SHP77 (cell line): Measurements from ENCODE around the gene NEK1.

Source experiments
- DNase-seq, 2 experiments: peaks; one replicate each; lab custom pipeline; 2025; lab: John Stamatoyannopoulos, UW

Gene NEK1

DNA sequence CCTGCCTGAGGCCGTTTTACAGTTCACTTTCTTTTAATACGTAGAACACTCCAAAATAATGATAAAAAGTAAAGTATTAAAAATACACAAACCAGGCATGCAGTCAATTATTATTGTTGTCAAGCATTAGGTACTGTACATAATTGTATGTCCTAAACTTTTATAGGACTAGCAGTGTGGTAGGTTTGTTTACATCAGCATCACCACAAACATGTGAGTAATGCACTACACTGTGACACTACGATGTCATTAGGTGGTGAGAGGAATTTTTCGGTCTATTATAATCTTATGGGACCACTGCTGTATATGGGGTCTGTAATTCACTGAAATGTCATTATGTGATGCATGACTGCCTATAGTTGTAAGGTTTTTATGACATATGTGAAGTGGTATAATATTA lies 192.1 kb downstream of the NEK1 start:
- DNase-seq: no peak

DNA sequence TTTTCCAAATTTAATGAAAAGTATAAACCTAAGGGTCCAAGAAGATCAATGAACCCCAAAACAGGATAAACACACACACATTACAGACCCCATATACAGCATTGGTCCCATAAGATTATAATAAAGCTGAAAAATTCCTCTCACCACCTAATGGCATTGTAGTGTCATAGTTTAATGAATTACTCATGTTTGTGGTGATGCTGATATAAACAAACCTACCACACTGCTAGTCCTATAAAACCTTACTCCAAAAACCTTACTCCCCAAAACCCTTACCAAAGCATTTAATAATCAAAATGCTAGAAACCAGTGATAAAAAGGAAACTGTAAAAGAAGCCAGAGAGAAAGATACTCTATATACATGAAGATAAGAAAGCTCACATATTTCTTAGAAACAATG lies 193.5 kb downstream of the NEK1 start:
- no peak for DNase-seq

- no peak for DNase-seq
Observed at GRCh38 chr4:169417629-169418282, 194.6 kb downstream of the NEK1 start.

DNA sequence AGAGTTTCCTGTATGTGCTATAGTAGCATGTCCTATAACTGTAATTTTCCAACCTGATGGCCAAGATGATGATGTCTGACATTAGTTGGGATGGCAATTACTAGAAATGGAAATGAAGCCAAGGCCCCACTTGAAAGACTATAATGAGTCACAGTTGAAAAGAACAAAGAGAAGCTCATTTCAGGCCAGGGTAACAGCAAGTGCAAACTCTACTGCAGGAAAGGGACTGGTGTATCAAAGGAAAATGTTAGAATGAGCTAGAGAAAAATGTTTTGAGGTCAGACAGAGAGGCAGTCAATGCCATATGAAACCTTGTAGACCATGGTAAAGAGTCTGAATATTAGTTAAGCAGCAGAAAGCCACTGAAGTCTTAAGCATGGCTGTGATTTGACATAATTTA lies 195.4 kb downstream of the NEK1 start:
- DNase-seq: no peak

GRCh38 chr4:169416461-169416860 lies 195.9 kb downstream of the NEK1 start:
- DNase-seq: no peak

GRCh38 chr4:169414913-169415312 lies 197.5 kb downstream of the NEK1 start:
- no peak for DNase-seq

DNA sequence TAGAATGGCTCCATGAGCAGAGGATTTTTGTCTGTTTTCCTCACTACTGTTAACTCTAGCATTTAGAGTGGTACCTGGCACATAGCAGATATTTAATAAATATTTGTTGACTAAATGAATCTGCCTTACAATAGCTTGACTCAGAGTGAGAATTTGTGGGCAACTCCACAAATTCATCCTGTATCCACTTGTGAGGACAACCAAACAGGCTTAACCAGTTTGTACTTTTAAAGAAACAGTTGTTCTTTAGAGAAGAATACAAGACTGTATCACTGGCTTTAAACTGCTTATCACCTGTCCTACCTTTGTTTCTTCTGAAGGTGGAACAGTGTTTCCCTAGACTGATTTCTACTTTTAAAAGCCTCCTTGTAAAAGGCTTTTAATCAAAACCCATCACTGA lies 200.3 kb downstream of the NEK1 start:
- no peak for DNase-seq

DNA sequence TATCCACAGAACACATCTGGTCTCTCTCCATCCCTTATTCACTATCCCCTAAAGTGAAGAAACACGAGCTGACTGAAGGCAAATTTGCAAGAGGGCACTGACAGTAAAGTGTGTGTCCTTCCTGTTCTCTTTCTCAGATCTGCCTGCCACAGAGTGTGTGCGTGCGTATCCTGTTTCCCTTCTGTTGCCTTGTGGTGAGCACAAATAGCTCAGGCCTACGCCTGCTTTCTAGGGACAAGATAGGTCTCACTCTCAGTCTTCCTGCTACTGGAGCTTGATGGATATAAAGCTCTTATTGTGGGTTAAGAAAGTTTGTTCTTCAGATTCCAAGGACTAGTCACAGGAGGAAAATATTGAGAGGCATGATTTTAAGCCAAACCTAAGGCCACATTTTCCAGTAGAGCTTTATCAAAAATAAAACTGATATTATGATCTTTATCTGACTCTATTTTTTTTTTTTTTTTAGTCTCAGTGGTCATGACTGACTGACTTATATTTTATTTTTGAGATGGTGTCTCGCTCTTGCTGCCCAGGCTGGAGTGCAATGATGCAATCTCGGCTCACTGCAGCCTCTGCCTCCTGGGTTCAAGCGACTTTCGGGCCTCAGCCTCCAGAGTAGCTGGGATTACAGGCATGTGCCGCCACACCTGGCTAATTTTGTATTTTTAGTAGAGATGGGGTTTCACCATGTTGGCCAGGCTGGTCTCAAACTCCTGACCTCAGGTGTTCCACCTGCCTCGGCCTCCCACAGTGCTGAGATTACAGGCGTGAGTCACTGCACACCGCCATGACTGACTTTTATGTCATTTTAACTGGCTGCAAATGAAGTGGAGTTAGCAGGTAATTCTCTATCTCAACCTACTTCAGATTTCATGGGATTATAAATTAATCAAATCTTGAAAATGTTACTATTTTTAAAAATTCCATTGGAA lies 201.3 kb downstream of the NEK1 start:
- DNase-seq: no peak

- no peak for DNase-seq
Observed at GRCh38 chr4:169407217-169407845, 205.1 kb downstream of the NEK1 start.

GRCh38 chr4:169404960-169405359 lies 207.4 kb downstream of the NEK1 start:
- DNase-seq: no peak

DNA sequence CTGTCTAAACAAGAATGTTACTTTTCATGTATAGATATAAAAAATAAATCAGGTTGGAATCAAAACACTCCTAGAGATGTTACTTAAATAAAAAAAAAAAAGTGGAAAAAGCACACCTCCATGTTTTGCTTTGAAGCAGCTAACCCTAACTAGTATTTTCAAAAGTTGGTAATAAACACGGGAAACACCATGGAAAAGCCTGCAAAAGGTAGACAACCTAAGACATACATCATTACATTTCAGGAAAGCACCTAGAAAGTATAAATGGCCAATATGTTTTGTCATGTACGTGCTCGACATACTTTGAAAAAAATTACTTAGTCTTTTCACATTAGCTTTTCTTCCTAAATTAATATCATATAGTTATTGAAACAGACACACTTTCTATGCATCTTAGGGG lies 211.6 kb downstream of the NEK1 start:
- no peak for DNase-seq

GRCh38 chr4:169399976-169400767 lies 212.2 kb downstream of the NEK1 start:
- no peak for DNase-seq

- DNase-seq: no peak
Observed at GRCh38 chr4:169398316-169398715, 214.1 kb downstream of the NEK1 start.

DNA sequence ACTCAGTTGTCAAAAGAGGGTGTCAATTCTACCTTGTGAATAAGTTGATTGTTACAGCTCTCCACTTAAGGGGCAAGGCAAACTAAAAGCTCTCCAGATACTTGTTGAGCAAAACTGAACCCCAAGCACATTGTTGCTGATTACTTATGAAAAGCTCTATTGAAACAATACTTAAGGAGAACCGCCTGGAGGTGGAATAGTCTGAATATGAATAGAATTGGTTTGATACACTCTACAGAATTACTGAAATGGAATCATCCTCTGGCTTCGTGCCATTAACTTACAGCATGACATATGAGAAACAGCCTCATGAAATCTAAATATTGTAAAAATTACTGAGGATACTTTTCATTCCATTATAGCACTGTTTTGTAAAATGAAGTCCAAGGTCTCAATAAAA lies 214.6 kb downstream of the NEK1 start:
- no peak for DNase-seq

DNA sequence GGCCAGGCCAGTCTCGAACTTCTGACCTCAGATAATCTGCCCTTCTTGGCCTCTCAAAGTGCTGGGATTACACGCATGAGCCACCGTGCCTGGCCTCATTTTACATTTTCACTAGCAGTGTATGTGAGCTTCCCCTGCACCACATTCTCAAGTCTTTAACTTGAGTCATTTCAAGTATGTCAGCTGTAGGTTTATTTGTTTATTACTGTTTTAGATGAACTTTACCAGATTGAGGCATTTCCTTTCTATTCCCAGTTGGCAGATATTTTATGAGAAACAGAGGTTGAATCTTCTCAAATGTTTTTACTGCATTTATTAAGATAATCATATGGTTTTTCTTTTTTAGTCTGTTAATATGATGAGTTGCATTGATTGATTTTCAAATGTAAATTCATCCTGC lies 227.0 kb downstream of the NEK1 start:
- DNase-seq: no peak

DNA sequence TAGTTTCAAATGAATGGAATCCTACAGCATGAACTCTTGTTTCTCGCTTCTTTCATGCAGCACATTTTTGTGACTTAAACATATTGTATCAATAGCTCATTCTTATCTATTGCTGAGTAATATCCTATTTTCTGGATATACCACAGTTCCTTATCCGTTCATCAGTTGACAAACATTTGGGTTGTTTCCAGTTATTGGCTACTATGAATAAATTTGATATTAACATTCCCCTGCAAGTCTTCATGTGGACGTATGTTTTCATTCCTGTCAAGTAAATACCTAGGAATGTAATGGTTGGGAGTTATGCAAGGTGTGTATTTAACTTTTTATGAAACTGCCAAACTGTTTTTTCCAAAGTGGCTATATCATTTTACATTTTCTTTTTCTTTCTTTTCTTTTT lies 227.6 kb downstream of the NEK1 start:
- no peak for DNase-seq

GRCh38 chr4:169383724-169384123 lies 228.7 kb downstream of the NEK1 start:
- no peak for DNase-seq

GRCh38 chr4:169379688-169380087 lies 232.7 kb downstream of the NEK1 start:
- DNase-seq: no peak

DNA sequence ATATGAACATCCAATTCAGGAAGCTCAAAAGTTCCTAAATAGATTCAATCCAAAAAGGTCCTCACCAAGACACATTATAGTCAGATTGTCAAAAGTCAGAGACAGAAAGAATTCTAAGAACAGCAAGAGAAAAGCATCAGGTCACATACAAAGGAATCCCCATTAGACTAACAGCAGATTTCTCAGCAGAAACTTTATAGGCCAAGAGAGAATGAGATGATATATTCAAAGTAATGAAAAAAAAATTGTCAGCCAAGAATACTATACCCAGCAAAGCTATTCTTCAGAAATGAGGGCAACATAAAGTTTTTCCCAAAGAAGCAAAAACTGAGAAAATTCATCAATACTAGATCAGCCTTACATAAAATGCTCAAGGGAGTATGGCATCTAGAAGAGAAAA lies 235.0 kb downstream of the NEK1 start:
- DNase-seq: no peak

DNA sequence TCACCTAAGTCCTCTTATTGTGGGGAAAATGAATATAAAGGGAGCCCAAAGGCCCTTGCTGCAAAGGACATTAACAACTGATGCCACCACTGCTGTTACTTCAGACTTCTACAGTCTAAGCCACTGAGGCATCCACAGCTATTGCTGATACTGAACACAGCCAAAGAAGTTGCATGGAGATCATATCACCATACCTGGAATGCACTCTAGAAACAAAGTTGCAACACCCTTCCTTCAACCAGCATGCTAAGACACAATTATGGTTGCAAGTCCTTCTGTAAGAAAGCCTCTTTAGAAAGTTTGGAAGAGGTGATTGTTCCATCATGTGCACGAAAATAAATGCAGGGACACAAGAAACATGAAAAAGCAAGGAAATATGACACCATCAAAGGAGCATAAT lies 236.0 kb downstream of the NEK1 start:
- DNase-seq: no peak

- no peak for DNase-seq
Observed at GRCh38 chr4:169372791-169373190, 239.6 kb downstream of the NEK1 start.

GRCh38 chr4:169369634-169370033 lies 242.7 kb downstream of the NEK1 start:
- no peak for DNase-seq
